Skin of body (tissue), 2 donors: ENCODE measurements around the gene UFC1. TPM values are rescaled to one million over a fixed set of nuclear protein-coding genes. Genes with fewer than 3 reads are reported as not detected.
A peak's percentile ranks its signal among the peaks of the same experiment; 100 is the strongest.

Experiments used
- DNase-seq: peaks from one replicate; lab custom pipeline; 2025; lab: John Stamatoyannopoulos, UW
- total RNA-seq: library from RNA; depleted of rRNA; stranded (reverse); fragments of >200 nt; gene quantifications from one replicate; pipeline ENCODE4 v1.2.3, GENCODE V29; 2014

The UFC1 gene
- total RNA-seq, 1 donor from 2014 or later: 74.5 TPM

DNA sequence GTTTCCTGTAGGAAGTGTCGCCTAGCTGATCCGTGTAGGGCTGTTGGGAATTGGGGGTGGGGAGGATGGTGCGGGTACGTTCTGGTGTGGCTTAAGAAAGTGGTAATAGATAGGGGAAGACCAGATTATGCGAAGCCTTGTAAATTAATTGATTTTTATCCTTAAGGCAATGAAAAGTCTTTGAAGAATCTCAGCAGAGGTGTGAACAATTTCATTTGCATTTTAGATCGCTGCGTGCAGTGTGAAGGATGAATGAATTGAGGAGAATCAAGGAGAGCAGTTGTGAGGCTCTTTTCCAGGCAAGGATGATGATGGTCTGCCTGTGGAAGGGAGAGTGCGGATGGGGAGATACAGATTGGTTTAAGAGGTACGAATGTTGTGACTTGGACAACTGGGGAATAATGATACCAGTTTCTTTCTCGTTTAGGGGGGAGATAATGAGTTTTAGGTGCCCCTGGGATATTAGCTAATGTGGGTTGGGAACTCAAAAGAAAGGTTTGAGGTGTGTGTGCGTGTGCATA lies 20.5 kb upstream of the UFC1 start:
- DNase-seq: no peak

DNA sequence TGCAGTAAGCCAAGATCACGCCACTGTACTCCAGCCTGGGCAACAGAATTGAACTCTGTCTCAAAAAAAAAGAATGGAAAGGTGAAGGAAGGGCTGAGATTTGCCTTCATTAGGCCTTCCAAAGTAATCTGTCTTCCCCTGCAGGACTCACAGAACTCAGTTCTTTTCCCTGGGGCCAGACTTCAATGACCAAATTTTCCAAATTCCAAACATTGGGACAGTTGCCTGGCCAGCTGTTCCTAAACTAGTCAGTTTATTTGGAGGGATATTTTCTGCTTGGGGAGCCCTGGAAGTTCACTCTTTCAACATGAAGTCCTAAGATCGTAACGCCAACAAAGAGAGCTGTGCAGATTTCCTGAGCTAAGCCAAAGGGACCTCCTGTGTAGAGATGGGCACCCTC lies 15.9 kb upstream of the UFC1 start:
- DNase-seq: no peak

DNA sequence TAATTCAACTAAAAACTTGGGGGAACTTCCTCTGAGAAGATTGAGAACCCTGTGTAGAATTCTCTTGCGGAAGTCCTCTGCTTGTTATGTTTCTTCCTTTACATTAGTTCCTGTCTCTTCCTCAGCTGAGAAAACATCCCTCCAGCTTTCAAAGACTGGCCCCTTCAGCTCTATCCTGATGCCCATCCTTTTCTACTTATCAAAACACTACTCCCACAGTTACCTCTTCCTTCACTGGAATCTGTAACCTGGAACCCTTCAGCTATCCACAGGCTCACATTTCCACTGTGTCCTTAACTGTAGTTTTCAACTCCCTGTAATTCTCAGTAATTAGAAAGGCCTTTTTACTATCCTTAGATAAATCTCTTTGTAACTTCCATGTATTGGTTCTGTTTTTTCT lies 15.3 kb upstream of the UFC1 start:
- DNase-seq: no peak

DNA sequence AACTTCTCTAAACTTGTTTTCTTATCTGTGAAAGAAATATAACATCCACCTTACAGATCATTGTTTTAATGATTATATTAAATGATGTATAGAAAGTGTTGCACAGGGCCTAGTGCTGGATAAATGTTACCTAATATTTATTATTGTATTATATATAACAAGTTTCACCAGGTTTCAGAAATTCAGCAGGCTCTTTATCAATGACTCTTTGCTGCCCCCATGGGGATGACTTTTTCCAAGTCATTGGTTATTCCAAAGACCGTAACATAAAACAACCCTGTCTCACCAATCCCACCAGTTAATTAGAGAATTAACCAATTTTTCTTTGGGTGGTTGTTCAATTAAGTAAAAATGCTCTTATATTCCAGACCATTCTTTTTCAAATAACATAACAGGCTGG lies 14.0 kb upstream of the UFC1 start:
- DNase-seq: peak; percentile 19

DNA sequence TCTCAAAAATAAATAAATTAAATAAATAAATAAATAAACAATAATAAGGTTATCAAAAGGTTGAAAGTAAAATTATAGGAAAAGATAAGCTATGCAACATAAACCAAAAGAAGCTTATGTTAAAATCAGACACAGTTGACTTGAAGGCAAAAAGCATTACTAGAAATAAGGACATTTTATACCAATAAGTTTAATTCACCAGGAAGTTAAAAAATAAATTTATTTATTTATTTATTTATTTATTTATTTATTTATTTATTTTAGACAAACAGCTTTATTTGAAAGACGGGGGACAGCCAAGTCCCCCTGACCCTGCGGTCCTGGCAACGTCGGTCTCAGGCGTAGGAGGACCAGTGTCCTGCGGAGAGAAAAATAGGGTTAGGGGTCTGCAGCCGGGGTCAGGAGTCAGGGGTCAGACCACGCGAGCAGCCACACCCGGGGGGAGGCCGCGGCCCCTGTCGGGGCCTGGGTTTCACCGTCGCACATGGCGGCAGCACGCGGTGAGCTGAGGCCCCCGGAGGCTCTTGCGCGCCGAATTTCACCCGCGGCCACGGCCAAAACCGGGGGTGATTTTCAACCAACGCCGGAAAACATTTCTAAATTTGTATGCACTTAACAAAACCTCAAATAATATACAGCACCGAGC lies 12.9 kb upstream of the UFC1 start:
- DNase-seq: no peak

DNA sequence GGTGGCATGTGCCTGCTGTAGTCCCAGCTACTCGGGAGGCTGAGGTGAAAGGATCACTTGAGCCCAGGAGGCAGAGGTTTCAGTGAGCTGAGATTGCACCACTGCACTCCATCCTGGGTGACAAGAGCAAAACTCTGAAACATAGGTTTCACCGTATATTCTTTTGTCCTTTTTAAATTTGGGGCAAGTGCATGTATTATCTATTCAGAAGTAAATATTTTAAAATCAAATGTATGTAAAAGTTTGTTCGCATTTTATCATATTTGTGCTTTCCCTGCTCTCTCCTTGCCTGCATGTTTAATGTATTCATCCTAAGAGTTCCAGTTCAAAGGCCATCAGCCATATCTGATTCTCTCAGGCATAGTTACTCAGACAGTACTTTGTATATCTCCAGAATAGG lies 7.9 kb upstream of the UFC1 start:
- DNase-seq: no peak

DNA sequence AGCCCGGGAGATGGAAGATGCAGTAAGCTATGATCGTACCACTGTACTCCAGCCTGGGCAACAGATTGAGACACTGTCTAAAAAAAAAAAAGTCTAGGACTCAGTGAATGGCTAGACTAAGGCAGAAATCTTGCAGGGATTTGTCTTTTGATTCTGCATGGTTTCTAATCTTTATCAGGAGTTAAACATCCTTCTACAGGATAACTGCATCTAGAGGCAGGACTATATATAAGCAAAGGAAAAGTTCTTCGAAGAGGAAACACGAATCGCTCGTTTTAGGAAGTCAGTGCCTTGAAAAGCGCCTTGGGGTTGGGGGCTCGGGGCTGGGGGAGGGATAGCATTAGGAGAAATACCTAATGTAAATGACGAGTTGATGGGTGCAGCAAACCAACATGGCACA lies 602 bp upstream of the UFC1 start:
- no peak for DNase-seq

DNA sequence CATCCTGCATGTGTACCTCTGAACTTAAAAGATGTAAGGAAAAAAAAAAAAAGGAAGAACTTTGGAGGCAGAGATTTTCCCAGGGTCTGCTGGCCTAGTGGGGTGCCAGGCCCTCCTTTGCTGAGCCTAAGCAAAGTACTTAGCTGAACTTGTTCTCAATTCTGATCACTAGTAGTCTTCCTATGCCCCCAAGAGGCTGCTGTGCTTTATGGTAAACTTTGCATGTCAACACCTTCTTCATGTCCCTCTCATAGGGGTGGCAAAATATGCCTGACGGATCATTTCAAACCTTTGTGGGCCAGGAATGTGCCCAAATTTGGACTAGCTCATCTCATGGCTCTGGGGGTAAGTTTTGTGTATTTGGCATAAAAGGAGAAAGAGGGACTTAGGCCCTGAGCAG lies 4.1 kb downstream of the UFC1 start:
- no peak for DNase-seq

DNA sequence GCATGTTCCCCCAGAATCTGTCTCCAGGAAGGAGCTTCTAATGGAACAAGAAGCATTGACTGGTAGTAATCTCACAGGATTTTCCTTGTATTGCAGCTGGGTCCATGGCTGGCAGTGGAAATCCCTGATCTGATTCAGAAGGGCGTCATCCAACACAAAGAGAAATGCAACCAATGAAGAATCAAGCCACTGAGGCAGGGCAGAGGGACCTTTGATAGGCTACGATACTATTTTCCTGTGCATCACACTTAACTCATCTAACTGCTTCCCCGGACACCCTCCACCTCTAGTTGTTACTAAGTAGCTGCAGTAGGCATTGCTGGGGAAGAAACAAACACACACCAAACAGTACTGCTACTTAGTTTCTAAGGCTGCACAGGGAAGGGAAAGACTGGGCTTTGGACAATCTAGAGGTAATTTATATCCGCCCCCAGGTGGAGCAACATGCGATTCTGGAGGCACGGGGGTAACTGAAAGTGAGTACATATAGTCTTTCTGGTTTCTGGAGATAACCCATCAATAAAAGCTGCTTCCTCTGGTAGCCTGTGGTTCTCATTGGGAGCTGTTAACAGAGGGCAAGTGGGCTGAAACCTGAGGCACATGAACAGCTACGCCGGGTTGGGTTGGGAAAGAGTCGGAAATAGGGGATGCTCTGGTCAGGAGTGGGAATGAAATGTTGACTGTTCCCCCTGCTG lies 4.7 kb downstream of the UFC1 start:
- DNase-seq: no peak

DNA sequence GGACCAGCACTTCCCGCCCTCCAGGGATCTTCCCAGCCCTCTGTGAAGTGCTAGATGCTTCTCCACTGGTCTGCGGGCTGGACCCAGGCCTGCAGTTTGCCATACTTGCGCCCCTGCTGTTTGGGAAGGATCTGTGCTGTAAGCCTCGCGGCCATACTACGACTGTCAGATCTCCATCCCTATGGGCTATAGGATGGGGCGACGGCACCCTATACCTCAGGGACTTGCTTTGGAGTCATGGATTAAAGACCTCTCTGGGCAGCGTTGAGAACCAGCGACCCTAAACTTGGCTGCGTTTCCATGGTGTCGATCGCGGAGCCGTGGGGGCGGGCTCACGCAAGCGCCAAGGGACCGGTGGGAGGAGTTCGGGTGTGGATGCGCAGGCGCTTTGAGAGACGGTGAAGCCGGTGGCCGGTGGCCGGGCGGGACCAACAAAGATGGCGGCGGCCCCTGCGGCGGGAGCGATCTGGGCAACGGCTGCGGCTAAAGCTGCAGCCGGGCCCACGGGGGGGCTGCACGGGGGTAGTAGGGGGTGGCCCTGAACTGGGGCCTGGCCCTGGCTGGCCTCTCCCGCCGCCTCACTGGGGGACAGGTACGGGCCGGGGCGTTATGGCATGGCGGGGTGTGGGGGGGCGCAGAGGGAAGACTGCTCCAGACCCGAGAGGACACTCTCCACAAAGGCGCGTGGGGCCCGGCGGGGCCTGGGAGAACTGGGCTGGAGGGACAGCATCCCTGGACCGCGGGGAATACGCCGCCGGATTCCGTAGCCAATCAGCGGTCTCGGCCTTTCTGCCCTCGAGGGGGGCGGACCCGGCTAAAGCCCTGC lies 5.5 kb downstream of the UFC1 start, which contains the start of gene USP21:
USP21 (plus strand) TSS at position 414 of the 826 bp plus-strand sequence. CDS start 1,141 bp downstream, outside the sequence.
- peak; percentile 87 for DNase-seq

DNA sequence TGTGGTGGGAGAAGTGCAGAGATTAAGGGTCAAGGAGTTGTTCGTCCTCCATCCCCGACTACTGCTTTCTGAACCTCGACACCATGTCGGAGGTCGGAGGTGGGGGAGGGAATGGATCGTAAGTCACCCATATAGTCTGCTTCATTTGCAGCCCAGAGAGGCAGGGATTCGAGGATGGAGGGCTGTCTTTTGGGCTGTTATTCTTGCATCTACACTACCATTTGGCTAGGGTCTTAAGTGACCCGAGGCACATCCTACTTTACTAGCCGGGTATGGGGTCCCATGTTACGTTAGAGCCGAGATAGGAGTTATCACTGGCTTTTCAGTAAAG lies 6.1 kb downstream of the UFC1 start:
- DNase-seq: no peak

DNA sequence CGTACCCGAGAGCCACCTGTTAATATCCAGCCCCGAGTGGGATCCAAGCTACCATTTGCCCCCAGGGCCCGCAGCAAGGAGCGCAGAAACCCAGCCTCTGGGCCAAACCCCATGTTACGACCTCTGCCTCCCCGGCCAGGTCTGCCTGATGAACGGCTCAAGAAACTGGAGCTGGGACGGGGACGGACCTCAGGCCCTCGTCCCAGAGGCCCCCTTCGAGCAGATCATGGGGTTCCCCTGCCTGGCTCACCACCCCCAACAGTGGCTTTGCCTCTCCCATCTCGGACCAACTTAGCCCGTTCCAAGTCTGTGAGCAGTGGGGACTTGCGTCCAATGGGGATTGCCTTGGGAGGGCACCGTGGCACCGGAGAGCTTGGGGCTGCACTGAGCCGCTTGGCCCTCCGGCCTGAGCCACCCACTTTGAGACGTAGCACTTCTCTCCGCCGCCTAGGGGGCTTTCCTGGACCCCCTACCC lies 6.9 kb downstream of the UFC1 start:
- DNase-seq: no peak

DNA sequence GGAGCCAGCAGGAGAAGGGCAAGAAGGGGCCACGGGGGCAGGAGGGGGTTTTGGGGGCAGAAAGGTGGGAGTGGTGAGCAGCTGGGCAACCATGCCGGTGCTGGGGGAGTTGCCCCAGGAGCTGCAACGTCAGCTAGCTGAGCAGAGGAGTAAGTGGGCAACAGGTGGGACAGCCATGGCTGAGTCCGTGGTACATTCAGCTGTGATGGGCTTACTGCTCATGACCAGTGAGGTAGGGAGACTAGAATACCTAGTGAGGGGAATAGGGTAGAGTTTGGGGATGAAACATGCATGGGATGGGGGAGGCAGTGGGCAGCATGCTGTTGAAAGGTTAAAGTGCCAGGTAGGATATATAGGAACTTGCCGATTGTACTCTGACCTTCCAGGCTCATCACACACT lies 7.9 kb downstream of the UFC1 start:
- no peak for DNase-seq

DNA sequence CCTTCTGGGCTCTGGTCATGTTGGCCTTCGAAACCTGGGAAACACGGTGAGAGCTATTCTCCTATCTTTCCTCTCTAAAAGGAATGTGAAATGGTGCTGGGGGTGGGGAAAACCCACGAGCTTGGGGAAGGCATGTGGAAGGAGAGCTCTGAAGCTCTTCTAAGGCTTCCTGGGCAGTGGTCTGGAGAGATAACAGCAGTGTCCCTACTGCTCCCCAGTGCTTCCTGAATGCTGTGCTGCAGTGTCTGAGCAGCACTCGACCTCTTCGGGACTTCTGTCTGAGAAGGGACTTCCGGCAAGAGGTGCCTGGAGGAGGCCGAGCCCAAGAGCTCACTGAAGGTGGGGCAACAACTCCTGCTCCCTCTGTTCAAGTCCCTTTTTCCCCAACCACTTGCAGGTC lies 8.3 kb downstream of the UFC1 start:
- no peak for DNase-seq

DNA sequence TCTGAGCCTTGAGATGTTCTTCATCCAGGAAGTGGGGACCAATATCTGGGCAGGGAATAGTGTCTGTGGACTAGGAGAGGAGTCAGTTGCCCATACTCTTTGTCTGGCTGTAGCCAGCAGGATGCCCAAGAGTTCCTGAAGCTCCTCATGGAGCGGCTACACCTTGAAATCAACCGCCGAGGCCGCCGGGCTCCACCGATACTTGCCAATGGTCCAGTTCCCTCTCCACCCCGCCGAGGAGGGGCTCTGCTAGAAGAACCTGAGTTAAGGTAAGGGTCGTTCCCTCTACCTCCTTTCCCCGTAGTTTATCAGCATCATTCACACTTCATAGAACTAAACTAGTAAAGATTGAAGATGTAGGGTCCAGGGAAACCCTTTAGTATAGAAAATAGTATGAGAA lies 9.0 kb downstream of the UFC1 start:
- no peak for DNase-seq

DNA sequence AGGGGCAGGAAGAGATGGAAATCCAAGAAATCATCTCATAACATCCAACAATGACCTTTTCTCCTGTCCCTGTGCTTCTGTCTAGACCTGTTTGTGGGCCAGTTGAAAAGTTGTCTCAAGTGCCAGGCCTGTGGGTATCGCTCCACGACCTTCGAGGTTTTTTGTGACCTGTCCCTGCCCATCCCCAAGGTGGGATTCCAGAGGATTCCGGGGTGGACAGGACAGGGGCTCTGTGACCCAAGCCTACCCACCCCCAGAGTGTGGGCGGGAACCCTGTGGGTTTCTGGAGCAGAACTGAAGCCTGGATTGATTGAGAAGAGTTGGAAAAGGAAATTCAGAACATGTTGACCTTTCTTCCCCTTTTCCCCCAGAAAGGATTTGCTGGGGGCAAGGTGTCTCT lies 10.0 kb downstream of the UFC1 start:
- no peak for DNase-seq

DNA sequence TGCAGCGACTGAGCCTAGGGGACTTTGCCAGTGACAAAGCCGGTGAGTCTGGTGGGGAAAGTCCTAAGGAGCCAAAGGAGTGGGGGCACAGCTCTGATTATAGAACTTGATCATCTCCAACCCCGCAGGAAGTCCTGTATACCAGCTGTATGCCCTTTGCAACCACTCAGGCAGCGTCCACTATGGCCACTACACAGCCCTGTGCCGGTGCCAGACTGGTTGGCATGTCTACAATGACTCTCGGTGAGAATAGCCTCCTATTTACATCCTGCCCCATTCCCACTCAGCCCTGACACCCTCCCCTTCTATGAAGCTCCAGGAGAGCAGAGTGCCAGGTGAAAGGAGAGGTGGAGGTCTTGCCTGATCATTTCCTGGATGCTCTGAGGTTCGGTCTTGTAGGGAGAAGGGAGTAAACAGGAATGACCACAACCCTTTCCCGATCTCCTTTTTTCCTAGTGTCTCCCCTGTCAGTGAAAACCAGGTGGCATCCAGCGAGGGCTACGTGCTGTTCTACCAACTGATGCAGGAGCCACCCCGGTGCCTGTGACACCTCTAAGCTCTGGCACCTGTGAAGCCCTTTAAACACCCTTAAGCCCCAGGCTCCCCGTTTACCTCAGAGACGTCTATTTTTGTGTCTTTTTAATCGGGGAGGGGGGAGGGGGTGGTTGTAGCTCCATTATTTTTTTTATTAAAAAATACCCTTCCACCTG lies 11.3 kb downstream of the UFC1 start:
- no peak for DNase-seq

DNA sequence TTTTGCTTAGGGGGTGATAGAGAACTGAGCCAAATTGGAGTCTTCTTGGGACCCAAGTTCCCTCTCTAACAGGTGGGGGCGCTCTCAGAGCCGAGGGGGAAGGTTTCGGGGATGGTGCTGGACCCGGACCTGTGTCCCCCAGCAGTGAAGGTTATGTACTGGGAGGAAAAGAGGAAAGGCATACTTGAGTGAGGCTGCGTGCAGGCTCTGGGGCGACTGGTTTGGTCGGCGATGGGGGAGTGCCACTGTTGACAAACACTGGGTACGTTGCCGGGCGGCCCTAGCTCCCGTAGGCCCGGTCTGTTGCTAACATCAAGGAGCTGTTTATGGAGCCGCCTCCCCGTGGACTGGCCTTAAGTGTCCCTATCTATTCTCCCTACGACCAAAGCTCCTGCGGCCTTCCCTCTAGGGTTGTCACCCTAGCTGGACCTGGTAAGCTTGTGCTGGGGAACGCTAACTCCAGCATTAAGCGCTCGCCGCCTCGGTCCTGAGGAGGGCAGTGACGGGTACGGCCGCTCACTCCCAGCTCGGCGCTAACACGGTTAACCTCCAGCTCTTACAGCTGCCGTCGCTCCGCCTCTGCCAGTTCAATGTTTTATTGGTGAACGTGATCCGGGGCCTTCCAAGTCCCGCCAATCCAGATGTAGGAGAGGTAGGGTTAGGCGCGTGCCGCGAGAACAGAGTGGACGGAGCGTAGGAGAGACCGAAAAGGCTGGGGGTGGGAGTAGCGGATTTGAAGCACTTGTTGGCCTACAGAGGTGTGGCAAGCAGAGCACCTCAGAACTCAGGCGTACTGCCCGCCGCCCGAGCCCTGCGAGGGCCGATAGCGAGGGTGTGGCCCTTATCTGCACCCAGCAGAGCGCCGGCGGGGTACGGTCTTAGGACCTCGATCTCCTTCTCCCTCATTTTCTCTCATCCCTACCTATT lies 12.2 kb downstream of the UFC1 start, which contains the start of gene PPOX:
PPOX (plus strand) TSS at position 685 of the 927 bp plus-strand sequence. CDS start 422 bp downstream, outside the sequence.
- peak; percentile 98 for DNase-seq

DNA sequence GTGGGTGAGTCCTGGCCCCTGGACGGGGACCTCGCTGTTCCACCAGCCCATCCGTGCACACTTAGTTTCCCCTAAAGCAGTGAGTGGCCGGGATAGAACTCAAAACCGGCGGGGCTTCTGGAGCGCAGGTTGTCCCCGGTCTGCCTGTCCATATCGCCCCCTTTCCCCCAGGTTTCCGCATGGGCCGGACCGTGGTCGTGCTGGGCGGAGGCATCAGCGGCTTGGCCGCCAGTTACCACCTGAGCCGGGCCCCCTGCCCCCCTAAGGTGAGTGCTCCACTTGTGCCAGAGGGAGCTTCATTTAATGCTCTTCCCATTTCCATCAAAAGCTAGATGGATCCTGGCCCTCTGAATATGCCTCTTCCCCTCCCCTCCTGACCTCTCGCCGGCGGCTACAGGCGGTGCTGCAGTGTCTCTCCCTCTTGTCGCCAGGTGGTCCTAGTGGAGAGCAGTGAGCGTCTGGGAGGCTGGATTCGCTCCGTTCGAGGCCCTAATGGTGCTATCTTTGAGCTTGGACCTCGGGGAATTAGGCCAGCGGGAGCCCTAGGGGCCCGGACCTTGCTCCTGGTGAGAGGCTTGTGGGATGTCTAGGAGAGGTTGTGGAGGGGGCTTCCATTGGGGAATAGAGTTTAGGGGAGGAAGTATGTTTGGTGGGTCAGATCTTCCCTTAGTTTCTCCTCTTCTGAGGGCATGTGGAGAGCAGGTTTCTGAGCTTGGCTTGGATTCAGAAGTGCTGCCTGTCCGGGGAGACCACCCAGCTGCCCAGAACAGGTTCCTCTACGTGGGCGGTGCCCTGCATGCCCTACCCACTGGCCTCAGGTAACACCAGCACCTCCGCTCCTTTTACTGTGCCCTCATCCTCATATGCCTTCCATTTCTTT lies 13.1 kb downstream of the UFC1 start:
- no peak for DNase-seq
